Body of pancreas (tissue), 4 donors: ENCODE measurements around the gene CAPN15. TPM values are rescaled to one million over a fixed set of nuclear protein-coding genes. Genes with fewer than 3 reads are reported as not detected.

Source experiments
- ATAC-seq: fragments of 150-250 bp; one replicate; pipeline ENCODE4 v1.9.1; 2016
- DNase-seq, 4 donors: peaks; one replicate each; pipeline ENCODE4 v3.0.0-alpha.2; 2019
- H3K27ac ChIP-seq, 4 donors: fragments of 200-600 bp; sonication (generic); 1 replicate in 3 of 4; 2 replicates in 1 of 4; pipeline versions ENCODE4 v1.5.1 to v1.6.1; 2016 to 2019; ENCODE audit warnings: mild to moderate bottlenecking in 1 of 4, mixed read lengths in 1 of 4, moderate library complexity in 1 of 4
- H3K27me3 ChIP-seq, 2 donors: fragments of 200-600 bp; sonication (generic); one replicate each; pipeline ENCODE4 v1.6.0; 2016; ENCODE audit warnings: mild to moderate bottlenecking in 1 of 2
- H3K36me3 ChIP-seq, 2 donors: fragments of 200-600 bp; sonication (generic); replicated peaks in 1 of 2; 2 replicates each; pipeline ENCODE4 v1.5.1; 2016; ENCODE audit warnings: low read depth in 2 of 2; ENCODE audit not compliant: insufficient read depth in 1 of 2
- H3K4me1 ChIP-seq: fragments of 200-600 bp; sonication (generic); one replicate; pipeline ENCODE4 v1.6.0; 2016
- H3K4me3 ChIP-seq, 2 donors: fragments of 200-600 bp; sonication (generic); 1 replicate in 1 of 2; 2 replicates in 1 of 2; pipeline ENCODE4 v1.5.1; 2016 to 2019
- H3K9me3 ChIP-seq, 3 donors: fragments of 200-600 bp; sonication (generic); 1 replicate in 2 of 3; 2 replicates in 1 of 3; pipeline ENCODE4 v1.5.1; 2016
- POLR2A ChIP-seq, 3 donors: fragments of 450-650 bp; IDR thresholded peaks; one replicate each; pipeline ENCODE4 v1.6.1; 2016; ENCODE audit warnings: antibody characterized with exemption in 3 of 3, mild to moderate bottlenecking in 2 of 3
- WGBS, 2 donors: methylation state at CpG; one replicate each; pipeline ENCODE4 v1.1.5; 2017; 5-methylcytosine and 5-hydroxymethylcytosine counted together
- intact Hi-C: fragments of 100-400 bp; cut with DNase I; formaldehyde crosslinking; loops from one replicate; pipeline ENCODE4 v1.15.1; 2023
- total RNA-seq, 2 donors: library from RNA; depleted of rRNA; stranded (reverse); fragments of >200 nt; gene quantifications; one replicate each; pipeline ENCODE4 v1.1.0, GENCODE V29; 2016
- TF ChIP-seq, protein P1 (sequence below), 7 experiments: fragments of 450-650 bp in 4 of 7; fragments of 200-600 bp in 3 of 7; sonication (generic) in 3 of 7; IDR thresholded peaks; one replicate each; pipeline ENCODE4 v1.5.1; 2016 to 2019; ENCODE audit warnings: antibody characterized with exemption in 7 of 7

Gene CAPN15
- total RNA-seq, 2 donors from 2014 or later, result 48.0 to 104 TPM

GRCh38 chr16:537415-538335 is 10.2 kb downstream of the CAPN15 start:
- ATAC-seq, result no peak
- WGBS, 2 donors, result 92 to 95% methylated on average over 26 to 60 of the region's 60 CpGs
- peaks cover 58% of the 10 kb centered on the region for H3K4me1 ChIP-seq
- H3K36me3 ChIP-seq, result no peaks in the 10 kb centered on the region
- no peak overlapping the region for H3K4me3 ChIP-seq
- no peak for DNase-seq
- no peaks in the 10 kb centered on the region for H3K9me3 ChIP-seq
- H3K27ac ChIP-seq, result no peak overlapping the region
- intact Hi-C loops, result no loop called here
- no peaks in the 10 kb centered on the region for H3K27me3 ChIP-seq
- TF ChIP-seq, protein P1, sequence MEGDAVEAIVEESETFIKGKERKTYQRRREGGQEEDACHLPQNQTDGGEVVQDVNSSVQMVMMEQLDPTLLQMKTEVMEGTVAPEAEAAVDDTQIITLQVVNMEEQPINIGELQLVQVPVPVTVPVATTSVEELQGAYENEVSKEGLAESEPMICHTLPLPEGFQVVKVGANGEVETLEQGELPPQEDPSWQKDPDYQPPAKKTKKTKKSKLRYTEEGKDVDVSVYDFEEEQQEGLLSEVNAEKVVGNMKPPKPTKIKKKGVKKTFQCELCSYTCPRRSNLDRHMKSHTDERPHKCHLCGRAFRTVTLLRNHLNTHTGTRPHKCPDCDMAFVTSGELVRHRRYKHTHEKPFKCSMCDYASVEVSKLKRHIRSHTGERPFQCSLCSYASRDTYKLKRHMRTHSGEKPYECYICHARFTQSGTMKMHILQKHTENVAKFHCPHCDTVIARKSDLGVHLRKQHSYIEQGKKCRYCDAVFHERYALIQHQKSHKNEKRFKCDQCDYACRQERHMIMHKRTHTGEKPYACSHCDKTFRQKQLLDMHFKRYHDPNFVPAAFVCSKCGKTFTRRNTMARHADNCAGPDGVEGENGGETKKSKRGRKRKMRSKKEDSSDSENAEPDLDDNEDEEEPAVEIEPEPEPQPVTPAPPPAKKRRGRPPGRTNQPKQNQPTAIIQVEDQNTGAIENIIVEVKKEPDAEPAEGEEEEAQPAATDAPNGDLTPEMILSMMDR (IDR thresholded peaks at IDR 0.05), result peak in 1 of 7 experiments; percentile 2
- TF ChIP-seq POLR2A (IDR thresholded peaks at IDR 0.05), result no peak

DNA sequence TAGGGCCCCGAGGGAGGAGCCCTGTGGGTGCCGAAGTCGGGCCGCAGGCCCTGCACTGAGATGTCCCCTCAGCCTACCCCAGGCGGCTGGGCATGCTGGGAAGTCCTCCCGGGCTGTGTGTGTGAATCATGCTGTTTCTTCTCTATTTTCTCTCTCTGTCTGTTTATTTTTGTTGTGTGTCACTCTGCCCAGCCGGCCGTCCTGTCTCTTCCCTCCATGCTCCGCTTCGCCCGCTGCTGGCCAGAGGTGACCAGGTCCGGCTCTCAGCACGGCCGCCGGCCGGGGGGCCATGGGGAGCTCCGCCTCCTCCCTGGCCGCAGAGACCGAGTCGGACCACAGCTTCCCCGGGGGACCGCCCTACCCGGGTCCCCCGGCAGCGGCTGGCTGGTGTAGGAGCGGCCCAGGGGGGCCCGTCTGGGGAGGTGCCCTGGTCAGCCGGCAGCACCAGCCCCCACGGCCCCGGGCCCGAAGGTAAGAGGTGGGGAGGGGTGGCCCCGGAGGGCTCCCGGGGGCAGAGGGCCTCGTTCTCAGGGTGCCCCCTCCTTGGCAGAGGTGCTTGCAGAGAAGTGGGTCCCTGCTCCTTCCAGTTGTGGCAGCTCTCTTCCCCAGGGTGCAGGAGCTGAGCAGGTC is 12.5 kb downstream of the CAPN15 start:
- Histone ChIP-seq H3K36me3 (no peaks in the 10 kb centered on the region), H3K27ac (peak overlapping the region in 3 of 4 donors; percentile 49 to 71 (median 68)), H3K9me3 (no peaks in the 10 kb centered on the region), H3K27me3 (no peaks in the 10 kb centered on the region), H3K4me3 (no peak overlapping the region), H3K4me1 (peaks cover 35% of the 10 kb centered on the region)
- no peak for TF ChIP-seq POLR2A (IDR thresholded peaks at IDR 0.05)
- TF ChIP-seq, protein P1 (IDR thresholded peaks at IDR 0.05), result no peak
- DNase-seq (no peak), ATAC-seq (peak; percentile 5)
- WGBS, 2 donors, result 79 to 83% methylated on average over 16 to 34 of the region's 34 CpGs
- intact Hi-C loops, result no loop called here

DNA sequence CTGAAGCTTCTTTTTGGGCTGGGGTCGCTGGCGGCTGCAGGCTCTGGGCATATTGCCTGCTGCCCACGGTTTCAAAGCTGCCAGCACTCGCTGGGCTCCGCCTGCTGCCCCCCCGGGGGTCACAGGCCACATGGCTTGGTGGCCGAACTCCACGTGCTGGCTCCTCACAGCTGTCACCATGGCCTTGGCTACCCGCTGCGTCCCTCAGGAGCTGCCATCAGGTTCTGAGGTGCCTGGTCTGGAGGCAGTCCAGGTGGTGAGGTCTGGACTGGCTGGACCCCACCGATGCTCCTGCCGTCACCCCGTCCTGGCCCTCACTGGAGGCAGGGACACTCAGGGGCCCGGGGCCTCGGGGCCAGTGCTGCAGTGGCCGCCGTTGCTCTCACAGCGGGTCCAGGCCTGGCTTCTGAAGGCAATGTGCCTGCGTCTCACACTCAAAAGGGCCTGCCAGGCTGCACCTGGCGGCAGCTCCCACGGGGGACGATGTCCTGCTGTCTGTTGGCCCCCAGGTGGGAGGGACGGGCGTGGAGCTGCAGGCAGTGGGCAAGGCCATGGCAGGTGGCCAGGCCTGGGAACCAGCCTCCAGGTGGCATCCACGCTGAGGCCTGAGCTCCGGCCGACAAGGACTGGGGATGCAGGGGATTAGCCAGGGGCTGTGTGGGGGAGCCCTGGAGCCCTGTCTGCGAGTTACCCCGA is 13.3 kb downstream of the CAPN15 start:
- Histone ChIP-seq H3K36me3 (no peaks in the 10 kb centered on the region), H3K9me3 (no peaks in the 10 kb centered on the region), H3K4me1 (peaks cover 27% of the 10 kb centered on the region), H3K27ac (peak overlapping the region in 3 of 4 donors; percentile 49 to 71 (median 68)), H3K4me3 (no peak overlapping the region), H3K27me3 (no peaks in the 10 kb centered on the region)
- WGBS, 2 donors, result 29% methylated on average over 23 of the region's 29 CpGs; no CpG with 5 or more reads in 1 of the 2 donors
- intact Hi-C loops, result no loop called here
- ATAC-seq, result peak; percentile 58
- DNase-seq, result peak; percentile 60 to 86 (median 80)
- TF ChIP-seq, protein P1 (IDR thresholded peaks at IDR 0.05), result peak in 1 of 7 experiments; percentile 7
- TF ChIP-seq POLR2A (IDR thresholded peaks at IDR 0.05), result peak in 1 of 3 donors; percentile 12

GRCh38 chr16:543301-544164 is 16.0 kb downstream of the CAPN15 start:
- peaks cover 24% of the 10 kb centered on the region for H3K4me1 ChIP-seq
- no peak overlapping the region for H3K4me3 ChIP-seq
- no peak for ATAC-seq
- H3K27ac ChIP-seq, result no peak overlapping the region
- H3K9me3 ChIP-seq, result no peaks in the 10 kb centered on the region
- TF ChIP-seq, protein P1 (IDR thresholded peaks at IDR 0.05), result no peak
- TF ChIP-seq POLR2A (IDR thresholded peaks at IDR 0.05), result no peak
- intact Hi-C loops, result no loop called here
- H3K36me3 ChIP-seq, result peaks cover 0 to under 1% of the 10 kb centered on the region in 2 donors
- H3K27me3 ChIP-seq, result no peaks in the 10 kb centered on the region
- 78 to 82% methylated on average over 11 to 43 of the region's 51 CpGs for WGBS, 2 donors
- DNase-seq, result no peak
